Thymus (tissue), 11 donors: Measurements from ENCODE around the gene SCAND1. TPM values are rescaled to one million over a fixed set of nuclear protein-coding genes. Genes with fewer than 3 reads are reported as not detected.

Experiments used
- DNase-seq, 9 donors: peaks; one replicate each; pipeline ENCODE4 v3.0.0-alpha.2; 2013; ENCODE audit warnings: low spot score in 9 of 9, low read depth in 6 of 9, missing footprints in 1 of 9
- H3K27ac ChIP-seq, 2 donors: one replicate each; pipeline ENCODE4 v1.5.1; 2013; ENCODE audit warnings: control low read depth in 1 of 2, low read depth in 1 of 2, low read length in 1 of 2, mild to moderate bottlenecking in 1 of 2, moderate library complexity in 1 of 2
- H3K27me3 ChIP-seq, 2 donors: one replicate each; pipeline ENCODE4 v1.5.1; 2013; ENCODE audit warnings: low read length in 1 of 2; ENCODE audit not compliant: control insufficient read depth in 2 of 2, insufficient read depth in 1 of 2
- H3K36me3 ChIP-seq, 2 donors: one replicate each; pipeline ENCODE4 v1.5.1; 2013; ENCODE audit warnings: low read length in 1 of 2, mild to moderate bottlenecking in 1 of 2, moderate library complexity in 1 of 2; ENCODE audit not compliant: control insufficient read depth in 2 of 2, insufficient read depth in 2 of 2
- H3K4me1 ChIP-seq, 2 donors: one replicate each; pipeline ENCODE4 v1.5.1; 2013; ENCODE audit warnings: low read length in 2 of 2; ENCODE audit not compliant: control insufficient read depth in 2 of 2, insufficient read depth in 2 of 2
- H3K4me3 ChIP-seq, 2 donors: one replicate each; pipeline ENCODE4 v1.5.1; 2013; ENCODE audit warnings: low read length in 2 of 2, control low read depth in 1 of 2, mild to moderate bottlenecking in 1 of 2
- H3K9me3 ChIP-seq, 2 donors: one replicate each; pipeline ENCODE4 v1.5.1; 2013; ENCODE audit warnings: low read length in 1 of 2, mild to moderate bottlenecking in 1 of 2; ENCODE audit not compliant: control insufficient read depth in 2 of 2, insufficient read depth in 1 of 2
- WGBS: extraction: QIAGEN DNeasy Blood & Tissue Kit; methylation state at CpG from one replicate; pipeline ENCODE4 v1.1.7; 2013; 5-methylcytosine and 5-hydroxymethylcytosine counted together
- polyA plus RNA-seq: library from polyadenylated mRNA; stranded (reverse); fragments of 200-250 nt; gene quantifications from one replicate; pipeline ENCODE4 v1.2.3, GENCODE V29; 2013
- total RNA-seq: library from RNA; stranded (reverse); fragments of 120-200 nt; gene quantifications from one replicate; pipeline ENCODE4 v1.2.4, GENCODE V29; 2013
- donor health status: healthy.

SCAND1 gene
- total and polyA plus RNA-seq, 2 donors = 53.8 to 159 TPM

- no peak overlapping the region for H3K4me3 ChIP-seq
- H3K36me3 ChIP-seq = no peaks in the 10 kb centered on the region
- no peaks in the 10 kb centered on the region for H3K9me3 ChIP-seq
- H3K27ac ChIP-seq = no peak overlapping the region
- H3K4me1 ChIP-seq = no peaks in the 10 kb centered on the region
- WGBS = 44% methylated on average over 3 of the region's 3 CpGs
- no peaks in the 10 kb centered on the region for H3K27me3 ChIP-seq
- DNase-seq = peak in 2 of 9 donors; percentile 24 to 34
These were observed 37.0 kb upstream of the SCAND1 start for GRCh38 chr20:35991142-35991771.

- DNase-seq = no peak
- Histone ChIP-seq H3K27ac (no peak overlapping the region), H3K27me3 (no peaks in the 10 kb centered on the region), H3K4me3 (no peak overlapping the region), H3K9me3 (no peaks in the 10 kb centered on the region), H3K36me3 (no peaks in the 10 kb centered on the region), H3K4me1 (no peaks in the 10 kb centered on the region)
- 96% methylated on average over 2 of the region's 2 CpGs for WGBS
These were observed 34.7 kb upstream of the SCAND1 start for GRCh38 chr20:35988910-35989463.

- Histone ChIP-seq H3K9me3 (no peaks in the 10 kb centered on the region), H3K36me3 (no peaks in the 10 kb centered on the region), H3K4me1 (no peaks in the 10 kb centered on the region), H3K27ac (no peak overlapping the region), H3K27me3 (no peaks in the 10 kb centered on the region), H3K4me3 (no peak overlapping the region)
- WGBS = 96% methylated on average over 2 of the region's 2 CpGs
- no peak for DNase-seq
These were observed 31.5 kb upstream of the SCAND1 start for GRCh38 chr20:35985806-35986205.

GRCh38 chr20:35984382-35984781, 30.1 kb upstream of the SCAND1 start:
- Histone ChIP-seq H3K27me3 (peaks cover 0 to 3% of the 10 kb centered on the region in 2 donors), H3K4me3 (no peak overlapping the region), H3K36me3 (no peaks in the 10 kb centered on the region), H3K27ac (no peak overlapping the region), H3K9me3 (no peaks in the 10 kb centered on the region), H3K4me1 (no peaks in the 10 kb centered on the region)
- no peak for DNase-seq
- 94% methylated on average over 6 of the region's 6 CpGs for WGBS

GRCh38 chr20:35981969-35982368, 27.7 kb upstream of the SCAND1 start:
- H3K27ac ChIP-seq = no peak overlapping the region
- 77% methylated on average over 3 of the region's 3 CpGs for WGBS
- peaks cover 0 to 3% of the 10 kb centered on the region in 2 donors for H3K27me3 ChIP-seq
- H3K4me3 ChIP-seq = no peak overlapping the region
- no peaks in the 10 kb centered on the region for H3K4me1 ChIP-seq
- H3K9me3 ChIP-seq = no peaks in the 10 kb centered on the region
- no peak for DNase-seq
- no peaks in the 10 kb centered on the region for H3K36me3 ChIP-seq

- Histone ChIP-seq H3K9me3 (no peaks in the 10 kb centered on the region), H3K4me3 (no peak overlapping the region), H3K27ac (no peak overlapping the region), H3K4me1 (no peaks in the 10 kb centered on the region), H3K36me3 (no peaks in the 10 kb centered on the region), H3K27me3 (peaks cover 0 to 3% of the 10 kb centered on the region in 2 donors)
- DNase-seq = no peak
- 89% methylated on average over 5 of the region's 5 CpGs for WGBS
These were observed 25.2 kb upstream of the SCAND1 start for GRCh38 chr20:35979544-35979943.

GRCh38 chr20:35978041-35978513, 23.8 kb upstream of the SCAND1 start:
- H3K4me1 ChIP-seq = no peaks in the 10 kb centered on the region
- H3K4me3 ChIP-seq = no peak overlapping the region
- H3K27me3 ChIP-seq = peaks cover 0 to 3% of the 10 kb centered on the region in 2 donors
- H3K27ac ChIP-seq = no peak overlapping the region
- 91% methylated on average over 9 of the region's 9 CpGs for WGBS
- no peak for DNase-seq
- H3K9me3 ChIP-seq = no peaks in the 10 kb centered on the region
- no peaks in the 10 kb centered on the region for H3K36me3 ChIP-seq

- Histone ChIP-seq H3K4me3 (no peak overlapping the region), H3K9me3 (no peaks in the 10 kb centered on the region), H3K4me1 (no peaks in the 10 kb centered on the region), H3K36me3 (no peaks in the 10 kb centered on the region), H3K27ac (no peak overlapping the region), H3K27me3 (peaks cover 0 to 3% of the 10 kb centered on the region in 2 donors)
- 87% methylated on average over 9 of the region's 9 CpGs for WGBS
- DNase-seq = no peak
These were observed 21.5 kb upstream of the SCAND1 start for GRCh38 chr20:35975576-35976373.

- Histone ChIP-seq H3K4me1 (no peaks in the 10 kb centered on the region), H3K27me3 (no peaks in the 10 kb centered on the region), H3K36me3 (no peaks in the 10 kb centered on the region), H3K4me3 (no peak overlapping the region), H3K27ac (no peak overlapping the region), H3K9me3 (no peaks in the 10 kb centered on the region)
- no peak for DNase-seq
- 90% methylated on average over 4 of the region's 4 CpGs for WGBS
These were observed 20.0 kb upstream of the SCAND1 start for GRCh38 chr20:35974256-35974655.
